Measurements from ENCODE around the gene MAPK13. TPM values are rescaled to one million over a fixed set of nuclear protein-coding genes. Genes with fewer than 3 reads are reported as not detected.

The MAPK13 gene
- total RNA-seq, 1 experiment from 2014 or later = 146 TPM

GRCh38 chr6:36187446-36187845, 57.1 kb downstream of the MAPK13 start:
- Histone ChIP-seq H3K4me1 (replicated peaks; ENCODE audit: insufficient read depth) (no peaks in the 10 kb centered on the region), H3K79me2 (ENCODE audit: low read depth) (no peaks in the 10 kb centered on the region), H2AFZ (no peak overlapping the region), H3K9me2 (ENCODE audit: insufficient read depth) (no peaks in the 10 kb centered on the region), H4K20me1 (ENCODE audit: insufficient read depth) (no peaks in the 10 kb centered on the region), H3K4me3 (no peak overlapping the region), H3K27ac (no peak overlapping the region), H3K4me2 (no peak overlapping the region), H3F3A (ENCODE audit: insufficient read depth, low read depth) (no peaks in the 10 kb centered on the region; the same call in 1 of the 2 replicates), H3K36me3 (ENCODE audit: low read depth) (no peaks in the 10 kb centered on the region), H3K9me3 (ENCODE audit: insufficient read depth, low read depth) (no peaks in the 10 kb centered on the region), H3K27me3 (ENCODE audit: insufficient read depth, low read depth) (no peaks in the 10 kb centered on the region)
- no peak for DNase-seq
- TF ChIP-seq EZH2 (IDR thresholded peaks at IDR 0.05; ENCODE audit: low read depth) = no peak
- no peak for TF ChIP-seq CTCF (conservative IDR thresholded peaks at IDR 0.05)
- no TSS peak for BruUV-seq (replicated peaks)
- intact Hi-C loops (cut with micrococcal nuclease; ENCODE audit: unreplicated experiment) = no loop called here
- ChIA-PET POLR2A (ENCODE audit: unreplicated experiment) (no interaction called here), CTCF (interaction anchor here (0.7 kb wide), 1 partner anchor 32 kb away, joined by 4 read pairs; no protein-coding TSS in a partner anchor)

Other genes with a start within 250 kb of the MAPK13 start
- gene SRPK1, start 209.4 kb upstream of the MAPK13 start, total RNA-seq (2021) = 79.0 and 98.7 TPM in 2 replicates
- gene SLC26A8, start 105.9 kb upstream of the MAPK13 start, total RNA-seq (2021) = not detected in 2 replicates
- 60.4 and 70.7 TPM in 2 replicates for gene MAPK14, start 102.7 kb upstream of the MAPK13 start, total RNA-seq (2021)
- 27.3 and 32.3 TPM in 2 replicates for gene BRPF3, start 66.2 kb downstream of the MAPK13 start, total RNA-seq (2021)
- 0.17 TPM in 1 of 2 replicates, not detected in the other for gene PNPLA1, start 139.5 kb downstream of the MAPK13 start, total RNA-seq (2021)
- not detected in 2 replicates for gene BNIP5, start 206.4 kb downstream of the MAPK13 start, total RNA-seq (2021)

Measured in PC-9 (cell line).